NCI-H69 (cell line): Measurements from ENCODE around the gene REX1BD.
"Not testable (repeated sequence)": the region's sequence is repeated elsewhere in the genome, so short reads cannot be mapped to it uniquely, and the experiment has no call there.

Experiments used
- DNase-seq: peaks from one replicate; lab custom pipeline; 2025; lab: John Stamatoyannopoulos, UW

Gene REX1BD

GRCh38 chr19:18577365-18577914, 11.2 kb upstream of the REX1BD start:
- DNase-seq, result no peak

GRCh38 chr19:18580311-18580710, 8.3 kb upstream of the REX1BD start:
- no peak for DNase-seq

GRCh38 chr19:18586306-18586705, 2.3 kb upstream of the REX1BD start:
- no peak for DNase-seq

- DNase-seq, result no peak
Observed at GRCh38 chr19:18587561-18587960, 1.0 kb upstream of the REX1BD start.

GRCh38 chr19:18587962-18588610, 512 bp upstream of the REX1BD start:
- DNase-seq, result no peak

- peak; percentile 92 for DNase-seq
Observed at GRCh38 chr19:18589380-18590272, 1.0 kb downstream of the REX1BD start.

GRCh38 chr19:18590273-18591272, 2.0 kb downstream of the REX1BD start:
- peak; percentile 97 for DNase-seq

GRCh38 chr19:18591735-18592385, 3.3 kb downstream of the REX1BD start:
- no peak for DNase-seq

GRCh38 chr19:18592732-18593131, 4.1 kb downstream of the REX1BD start:
- DNase-seq, result not testable (repeated sequence)

GRCh38 chr19:18593367-18594095, 4.9 kb downstream of the REX1BD start:
- DNase-seq, result no peak

- DNase-seq, result peak; percentile 87
Observed at GRCh38 chr19:18594096-18594823, 5.7 kb downstream of the REX1BD start.

GRCh38 chr19:18594824-18595373, 6.3 kb downstream of the REX1BD start:
- no peak for DNase-seq

- DNase-seq, result no peak
Observed at GRCh38 chr19:18595475-18595874, 6.9 kb downstream of the REX1BD start.

- DNase-seq, result peak; percentile 68
Observed at GRCh38 chr19:18596752-18597157, 8.2 kb downstream of the REX1BD start.

GRCh38 chr19:18597809-18598660, 9.4 kb downstream of the REX1BD start:
- no peak for DNase-seq

- no peak for DNase-seq
Observed at GRCh38 chr19:18599485-18599884, 10.9 kb downstream of the REX1BD start.

- DNase-seq, result not testable (repeated sequence)
Observed at GRCh38 chr19:18600692-18601397, 12.2 kb downstream of the REX1BD start.

GRCh38 chr19:18601875-18602274, 13.3 kb downstream of the REX1BD start:
- no peak for DNase-seq
